DND-41 (cell line): ENCODE results near the gene PBX4.

Experiments
- ATAC-seq: fragments of 200-7000 bp; cut with Tn5 transposase; 3 replicates; pipeline ENCODE4 v1.9.1; 2021; ENCODE audit warnings: low read depth; ENCODE audit not compliant: insufficient read depth
- DNase-seq: peaks from one replicate; pipeline ENCODE4 v3.0.0-alpha.2; 2020
- H2AFZ ChIP-seq: 2 replicates; pipeline ENCODE4 v1.6.0; 2012; ENCODE audit warnings: low read depth, low read length
- H3K27ac ChIP-seq: 2 replicates; pipeline ENCODE4 v1.5.1; 2012; ENCODE audit warnings: low read length, inconsistent platforms
- H3K27me3 ChIP-seq: fragments of 200-600 bp; sonication (generic); 2 replicates; pipeline ENCODE4 v1.6.0; 2012; ENCODE audit warnings: low read length, mild to moderate bottlenecking, inconsistent platforms; ENCODE audit not compliant: insufficient read depth, poor library complexity
- H3K36me3 ChIP-seq: 2 replicates; pipeline ENCODE4 v1.5.1; 2012; ENCODE audit warnings: low read length, inconsistent platforms; ENCODE audit not compliant: insufficient read depth
- H3K4me1 ChIP-seq: 2 replicates; pipeline ENCODE4 v1.5.1; 2012; ENCODE audit warnings: mild to moderate bottlenecking, low read length; ENCODE audit not compliant: insufficient read depth
- H3K4me2 ChIP-seq: 2 replicates; pipeline ENCODE4 v1.6.0; 2012; ENCODE audit warnings: mild to moderate bottlenecking, moderate library complexity, low read length, inconsistent platforms; ENCODE audit not compliant: insufficient read depth
- H3K4me3 ChIP-seq, 2 experiments: fragments of 200-600 bp in 1 of 2; shearing (Covaris generic) in 1 of 2; 2 replicates each; pipeline ENCODE4 v1.5.1; 2012 to 2016; ENCODE audit warnings: inconsistent platforms in 2 of 2, low read length in 2 of 2, mild to moderate bottlenecking in 2 of 2, low read depth in 1 of 2, moderate library complexity in 1 of 2
- H3K79me2 ChIP-seq: 2 replicates; pipeline ENCODE4 v1.6.0; 2012; ENCODE audit warnings: low read length, inconsistent platforms; ENCODE audit not compliant: insufficient read depth
- H3K9ac ChIP-seq: 2 replicates; pipeline ENCODE4 v1.6.0; 2012; ENCODE audit warnings: low read depth, mild to moderate bottlenecking, inconsistent platforms, low read length, moderate library complexity
- H3K9me3 ChIP-seq: 2 replicates; pipeline ENCODE4 v1.5.1; 2012; ENCODE audit warnings: low read length, moderate library complexity, mild to moderate bottlenecking, inconsistent platforms; ENCODE audit not compliant: insufficient read depth, severe bottlenecking
- H4K20me1 ChIP-seq: 2 replicates; pipeline ENCODE4 v1.6.0; 2012; ENCODE audit warnings: low read length; ENCODE audit not compliant: insufficient read depth
- EZH2 ChIP-seq: IDR thresholded peaks from 3 replicates; pipeline ENCODE4 v1.6.1; 2012; ENCODE audit warnings: borderline replicate concordance, low read depth, mild to moderate bottlenecking, moderate library complexity, low read length, inconsistent platforms; ENCODE audit not compliant: severe bottlenecking
- TF ChIP-seq, protein P1 (sequence below): IDR thresholded peaks from 2 replicates; pipeline ENCODE4 v1.5.1; 2012; ENCODE audit warnings: borderline replicate concordance, low read length, moderate library complexity, mild to moderate bottlenecking; ENCODE audit not compliant: poor library complexity, severe bottlenecking; ENCODE audit errors: extremely low read depth

Gene PBX4

GRCh38 chr19:19624032-19624570 is 5.6 kb upstream of the PBX4 start:
- Histone ChIP-seq H3K36me3 (peaks cover 13% of the 10 kb centered on the region; the same call in 1 of the 2 replicates), H3K9ac (no peak overlapping the region), H3K27me3 (no peaks in the 10 kb centered on the region), H3K27ac (no peak overlapping the region), H3K79me2 (no peaks in the 10 kb centered on the region), H3K4me2 (no peak overlapping the region), H3K4me3 (no peak overlapping the region), H3K4me1 (peaks cover 2% of the 10 kb centered on the region), H2AFZ (no peak overlapping the region), H3K9me3 (no peaks in the 10 kb centered on the region), H4K20me1 (no peaks in the 10 kb centered on the region)
- ATAC-seq (no peak), DNase-seq (no peak)
- TF ChIP-seq, protein P1, sequence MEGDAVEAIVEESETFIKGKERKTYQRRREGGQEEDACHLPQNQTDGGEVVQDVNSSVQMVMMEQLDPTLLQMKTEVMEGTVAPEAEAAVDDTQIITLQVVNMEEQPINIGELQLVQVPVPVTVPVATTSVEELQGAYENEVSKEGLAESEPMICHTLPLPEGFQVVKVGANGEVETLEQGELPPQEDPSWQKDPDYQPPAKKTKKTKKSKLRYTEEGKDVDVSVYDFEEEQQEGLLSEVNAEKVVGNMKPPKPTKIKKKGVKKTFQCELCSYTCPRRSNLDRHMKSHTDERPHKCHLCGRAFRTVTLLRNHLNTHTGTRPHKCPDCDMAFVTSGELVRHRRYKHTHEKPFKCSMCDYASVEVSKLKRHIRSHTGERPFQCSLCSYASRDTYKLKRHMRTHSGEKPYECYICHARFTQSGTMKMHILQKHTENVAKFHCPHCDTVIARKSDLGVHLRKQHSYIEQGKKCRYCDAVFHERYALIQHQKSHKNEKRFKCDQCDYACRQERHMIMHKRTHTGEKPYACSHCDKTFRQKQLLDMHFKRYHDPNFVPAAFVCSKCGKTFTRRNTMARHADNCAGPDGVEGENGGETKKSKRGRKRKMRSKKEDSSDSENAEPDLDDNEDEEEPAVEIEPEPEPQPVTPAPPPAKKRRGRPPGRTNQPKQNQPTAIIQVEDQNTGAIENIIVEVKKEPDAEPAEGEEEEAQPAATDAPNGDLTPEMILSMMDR = no peak

- peaks cover 7% of the 10 kb centered on the region for H3K4me1 ChIP-seq
- no peaks in the 10 kb centered on the region for H3K9me3 ChIP-seq
- 0 out of 2 replicates have a peak, but pooled peaks cover under 1% of the 10 kb centered on the region for H3K79me2 ChIP-seq
- no peak overlapping the region for H3K9ac ChIP-seq
- no peaks in the 10 kb centered on the region for H3K27me3 ChIP-seq
- H3K27ac ChIP-seq = no peak overlapping the region
- H3K4me2 ChIP-seq = no peak overlapping the region
- H2AFZ ChIP-seq = no peak overlapping the region
- no peaks in the 10 kb centered on the region for H4K20me1 ChIP-seq
- peaks cover 13% of the 10 kb centered on the region; the same call in 1 of the 2 replicates for H3K36me3 ChIP-seq
- no peak overlapping the region for H3K4me3 ChIP-seq
- DNase-seq (no peak), ATAC-seq (no peak)
- TF ChIP-seq EZH2 = no peak
- TF ChIP-seq, protein P1 = no peak
Observed at GRCh38 chr19:19623383-19623782, 4.9 kb upstream of the PBX4 start.

GRCh38 chr19:19619849-19620210 is 1.3 kb upstream of the PBX4 start:
- Histone ChIP-seq H3K27me3 (no peaks in the 10 kb centered on the region), H3K4me3 (no peak overlapping the region), H3K79me2 (peaks cover 23% of the 10 kb centered on the region), H4K20me1 (no peaks in the 10 kb centered on the region), H2AFZ (no peak overlapping the region), H3K4me1 (peaks cover 31% of the 10 kb centered on the region), H3K9me3 (no peaks in the 10 kb centered on the region), H3K4me2 (no peak overlapping the region), H3K9ac (no peak overlapping the region), H3K36me3 (0 out of 2 replicates have a peak, but pooled peaks cover 5% of the 10 kb centered on the region), H3K27ac (no peak overlapping the region)
- TF ChIP-seq, protein P1 = no peak
- TF ChIP-seq EZH2 = no peak
- no peak for DNase-seq
- ATAC-seq = no peak
